Measurements from ENCODE around the gene MPL.

The MPL gene

GRCh38 chr1:43367904-43368645, 30.5 kb downstream of the MPL start, which contains the start of gene ELOVL1 (continued):
- TF ChIP-seq BCL6B (tag by site-specific recombination; IDR thresholded peaks at IDR 0.05) (no peak), ZNF785 (tag by site-specific recombination; IDR thresholded peaks at IDR 0.05) (no peak), ZFP3 (tag by site-specific recombination; IDR thresholded peaks at IDR 0.05; ENCODE audit: low read depth) (no peak), ZNF692 (tag by site-specific recombination; IDR thresholded peaks at IDR 0.05) (peak; percentile 96), ZNF140 (tag by site-specific recombination; IDR thresholded peaks at IDR 0.05) (no peak), ZNF658 (tag by site-specific recombination; IDR thresholded peaks at IDR 0.05) (no peak), ZNF501 (tag by site-specific recombination; IDR thresholded peaks at IDR 0.05) (peak; percentile 92), ZNF837 (tag by site-specific recombination; IDR thresholded peaks at IDR 0.05) (no peak), ZNF366 (tag by site-specific recombination; conservative IDR thresholded peaks at IDR 0.05) (no peak), ZNF223 (tag by site-specific recombination; IDR thresholded peaks at IDR 0.05) (no peak), ZNF610 (tag by site-specific recombination; IDR thresholded peaks at IDR 0.05; ENCODE audit: borderline replicate concordance) (peak; percentile 73; the same call in 1 of the 2 replicates), ZNF311 (tag by site-specific recombination; IDR thresholded peaks at IDR 0.05; ENCODE audit: borderline replicate concordance) (no peak), ZBTB48 (tag by site-specific recombination; IDR thresholded peaks at IDR 0.05) (peak; percentile 99), IKZF3 (tag by site-specific recombination; IDR thresholded peaks at IDR 0.05) (peak; percentile 69), ZNF558 (tag by site-specific recombination; IDR thresholded peaks at IDR 0.05) (no peak), ZNF792 (tag by site-specific recombination; IDR thresholded peaks at IDR 0.05) (no peak), ZNF473 (tag by site-specific recombination; IDR thresholded peaks at IDR 0.05) (no peak), ZNF404 (tag by site-specific recombination; IDR thresholded peaks at IDR 0.05) (no peak), ZNF510 (tag by site-specific recombination; IDR thresholded peaks at IDR 0.05; ENCODE audit: insufficient replicate concordance) (no peak), ZNF664 (tag by site-specific recombination; IDR thresholded peaks at IDR 0.05) (no peak), ZNF629 (tag by site-specific recombination; IDR thresholded peaks at IDR 0.05) (peak; percentile 58), ZNF174 (tag by site-specific recombination; IDR thresholded peaks at IDR 0.05) (no peak), ZNF596 (tag by site-specific recombination; IDR thresholded peaks at IDR 0.05) (0 out of 2 replicates have a peak, but pooled peaks have one; percentile 43), SCRT2 (tag by site-specific recombination; IDR thresholded peaks at IDR 0.05) (peak; percentile 71), ZBTB20 (tag by site-specific recombination; IDR thresholded peaks at IDR 0.05) (peak; percentile 99), ZNF157 (tag by site-specific recombination; IDR thresholded peaks at IDR 0.05) (no peak), ZNF555 (tag by site-specific recombination; conservative IDR thresholded peaks at IDR 0.05) (no peak), MEIS1 (CRISPR knock-in tag; IDR thresholded peaks at IDR 0.05; ENCODE audit: borderline replicate concordance) (no peak), ZNF211 (tag by site-specific recombination; IDR thresholded peaks at IDR 0.05; ENCODE audit: low read depth) (no peak), ZNF585B (tag by site-specific recombination; IDR thresholded peaks at IDR 0.05) (no peak), ZNF426 (tag by site-specific recombination; IDR thresholded peaks at IDR 0.05) (no peak), ZFP37 (tag by site-specific recombination; IDR thresholded peaks at IDR 0.05) (peak; percentile 87), ZNF341 (tag by site-specific recombination; IDR thresholded peaks at IDR 0.05; ENCODE audit: low read depth) (peak; percentile 78), TRIM28 (IDR thresholded peaks at IDR 0.05; ENCODE audit: borderline replicate concordance, low read length) (peak; percentile 89), ZNF274 (IDR thresholded peaks at IDR 0.05; ENCODE audit: low read length) (no peak), ZNF274 (tag by site-specific recombination; IDR thresholded peaks at IDR 0.05; ENCODE audit: borderline replicate concordance) (no peak), ZNF391 (tag by site-specific recombination; IDR thresholded peaks at IDR 0.05; ENCODE audit: borderline replicate concordance, low read depth) (peak; percentile 75; the same call in 1 of the 2 replicates), ZNF600 (tag by site-specific recombination; IDR thresholded peaks at IDR 0.05) (peak; percentile 99)
- TF ChIP-seq, protein P1, sequence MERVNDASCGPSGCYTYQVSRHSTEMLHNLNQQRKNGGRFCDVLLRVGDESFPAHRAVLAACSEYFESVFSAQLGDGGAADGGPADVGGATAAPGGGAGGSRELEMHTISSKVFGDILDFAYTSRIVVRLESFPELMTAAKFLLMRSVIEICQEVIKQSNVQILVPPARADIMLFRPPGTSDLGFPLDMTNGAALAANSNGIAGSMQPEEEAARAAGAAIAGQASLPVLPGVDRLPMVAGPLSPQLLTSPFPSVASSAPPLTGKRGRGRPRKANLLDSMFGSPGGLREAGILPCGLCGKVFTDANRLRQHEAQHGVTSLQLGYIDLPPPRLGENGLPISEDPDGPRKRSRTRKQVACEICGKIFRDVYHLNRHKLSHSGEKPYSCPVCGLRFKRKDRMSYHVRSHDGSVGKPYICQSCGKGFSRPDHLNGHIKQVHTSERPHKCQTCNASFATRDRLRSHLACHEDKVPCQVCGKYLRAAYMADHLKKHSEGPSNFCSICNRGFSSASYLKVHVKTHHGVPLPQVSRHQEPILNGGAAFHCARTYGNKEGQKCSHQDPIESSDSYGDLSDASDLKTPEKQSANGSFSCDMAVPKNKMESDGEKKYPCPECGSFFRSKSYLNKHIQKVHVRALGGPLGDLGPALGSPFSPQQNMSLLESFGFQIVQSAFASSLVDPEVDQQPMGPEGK (tag by site-specific recombination; IDR thresholded peaks at IDR 0.05) = peak; percentile 81

All from HEK293 (cell line).